ENCODE data around the gene FAM25G. TPM values are rescaled to one million over a fixed set of nuclear protein-coding genes. Genes with fewer than 3 reads are reported as not detected.

The FAM25G gene
- total and polyA plus RNA-seq, 2 of the 8 experiments (the other 6 are each of a cell fraction or from before 2014, with no cell fraction given), result not detected

GRCh38 chr10:47447705-47448104 lies 43.8 kb downstream of the FAM25G start:
- H2BK20ac ChIP-seq (ENCODE audit: low read length), result no peak overlapping the region
- no peak overlapping the region for H3K18ac ChIP-seq (ENCODE audit: extremely low read depth, low read length)
- no peaks in the 10 kb centered on the region for H3K9me3 ChIP-seq (ENCODE audit: insufficient read depth in 2 of 2, low read depth in 1 of 2, low read length in 1 of 2)
- H3K56ac ChIP-seq (replicated peaks; ENCODE audit: insufficient read length, low read depth, low read length), result peak overlapping the region; percentile 100
- H3K4me2 ChIP-seq (ENCODE audit: insufficient read depth in 1 of 2, low read depth in 2 of 2, low read length in 2 of 2), result no peak overlapping the region
- no peak overlapping the region for H2BK120ac ChIP-seq (replicated peaks; ENCODE audit: low read depth, low read length)
- H3K23ac ChIP-seq (ENCODE audit: insufficient read length), result no peak overlapping the region
- DNase-seq (ENCODE audit: low read depth in 1 of 2, low spot score in 2 of 2) (no peak), FAIRE-seq (no peak)
- peaks cover 11% of the 10 kb centered on the region for H3K23me2 ChIP-seq (ENCODE audit: low read depth, low read length)
- no peaks in the 10 kb centered on the region for H3K36me3 ChIP-seq (ENCODE audit: control insufficient read depth in 2 of 4, insufficient read depth in 4 of 4, low read length in 3 of 4)
- no peaks in the 10 kb centered on the region for H3K79me2 ChIP-seq (ENCODE audit: control insufficient read depth in 1 of 2, insufficient read depth in 2 of 2, low read length in 2 of 2)
- H3K9ac ChIP-seq (replicated peaks in 1 of 4; ENCODE audit: extremely low read depth in 1 of 4, low read depth in 3 of 4, low read length in 3 of 4), result no peak overlapping the region
- no peaks in the 10 kb centered on the region for H3K79me1 ChIP-seq (ENCODE audit: low read depth, low read length)
- H3K27ac ChIP-seq (ENCODE audit: low read depth, low read length), result no peak overlapping the region
- TF ChIP-seq POU5F1 (IDR thresholded peaks at IDR 0.05; ENCODE audit: low read depth, low read length), result no peak
- no peak for TF ChIP-seq RFX5 (IDR thresholded peaks at IDR 0.05; ENCODE audit: borderline replicate concordance, low read depth, low read length)
- TF ChIP-seq KDM5A (IDR thresholded peaks at IDR 0.05; ENCODE audit: low read length), result no peak
- TF ChIP-seq YY1 (IDR thresholded peaks at IDR 0.05; ENCODE audit: low read depth, low read length), result no peak
- no peak for TF ChIP-seq SAP30 (IDR thresholded peaks at IDR 0.05; ENCODE audit: insufficient read depth, insufficient replicate concordance, low read length)
- no peak for TF ChIP-seq CBX5 (IDR thresholded peaks at IDR 0.05; ENCODE audit: low read depth, low read length)
- no peak for TF ChIP-seq FOSL1 (IDR thresholded peaks at IDR 0.05; ENCODE audit: insufficient read depth, low read depth, low read length)
- no peak for TF ChIP-seq SP2 (IDR thresholded peaks at IDR 0.05; ENCODE audit: low read length)
- TF ChIP-seq RNF2 (IDR thresholded peaks at IDR 0.05; ENCODE audit: borderline replicate concordance, low read depth, low read length, missing control alignments, poor library complexity, severe bottlenecking), result no peak
- no peak for TF ChIP-seq RBBP5 (IDR thresholded peaks at IDR 0.05; ENCODE audit: borderline replicate concordance, low read depth, low read length)
- no peak for TF ChIP-seq CEBPB (IDR thresholded peaks at IDR 0.05; ENCODE audit: low read depth, low read length)
- TF ChIP-seq JUND (IDR thresholded peaks at IDR 0.05; ENCODE audit: low read length), result no peak
- no peak overlapping the region for H2BK5ac ChIP-seq (ENCODE audit: low read depth, low read length)
- H4K91ac ChIP-seq (replicated peaks; ENCODE audit: insufficient read length, low read length), result peak overlapping the region; percentile 77
- 82% methylated on average over 3 of the region's 3 CpGs; no CpG with 5 or more reads in 1 of the 2 experiments for WGBS, 2 experiments (ENCODE audit: extremely low coverage in 1 of 2, insufficient coverage in 1 of 2, insufficient read length in 1 of 2, insufficient replicate concordance in 2 of 2, low coverage in 1 of 2, low lambda C conversion rate in 2 of 2, missing lambda C conversion rate in 1 of 2)
- peaks cover 0 to 9% of the 10 kb centered on the region in 2 experiments for H4K20me1 ChIP-seq (replicated peaks in 1 of 2; ENCODE audit: control insufficient read depth in 1 of 2, insufficient read depth in 2 of 2, low read length in 2 of 2)
- H3K14ac ChIP-seq (ENCODE audit: insufficient read length), result no peak overlapping the region
- no peaks in the 10 kb centered on the region for H3K27me3 ChIP-seq (replicated peaks in 1 of 4; ENCODE audit: control insufficient read depth in 3 of 4, extremely low read depth in 1 of 4, insufficient read depth in 3 of 4, low read length in 3 of 4)
- peaks cover 0 to 6% (median 3%) of the 10 kb centered on the region in 4 experiments; a peak in 4 of 7 replicates for H3K4me1 ChIP-seq (replicated peaks in 1 of 4; ENCODE audit: control insufficient read depth in 3 of 4, insufficient read depth in 4 of 4, low read length in 3 of 4)
- no peak overlapping the region for H3K4me3 ChIP-seq (ENCODE audit: extremely low read depth in 1 of 4, insufficient read depth in 2 of 4, low read depth in 3 of 4, low read length in 4 of 4)
- H2BK12ac ChIP-seq (ENCODE audit: low read depth, low read length), result no peak overlapping the region
- H4K8ac ChIP-seq (ENCODE audit: extremely low read depth, insufficient read depth, low read length), result no peak overlapping the region
- peak overlapping the region; percentile 44 for H3K4ac ChIP-seq (replicated peaks; ENCODE audit: insufficient read length, low read depth, low read length)
- H4K5ac ChIP-seq (ENCODE audit: insufficient read length, low read depth, low read length), result no peak overlapping the region
- H2AFZ ChIP-seq (ENCODE audit: low read length), result no peak overlapping the region
- H2BK15ac ChIP-seq (ENCODE audit: low read length), result no peak overlapping the region
- ChIA-PET CTCF (ENCODE audit: partially characterized antibody) (no interaction called here), POLR2A (ENCODE audit: partially characterized antibody) (no interaction called here)
- H2AK5ac ChIP-seq (ENCODE audit: low read depth, low read length), result peak overlapping the region; percentile 59
